Transverse colon (tissue), 1 donor: ENCODE data around the gene ADD3.
"Not testable (repeated sequence)": the region's sequence is repeated elsewhere in the genome, so short reads cannot be mapped to it uniquely, and the experiment has no call there.

ENCODE experiments used
- EP300 ChIP-seq: sonication (generic); formaldehyde crosslinking; IDR thresholded peaks from one replicate; pipeline ENCODE4 v1.6.1; 2017; ENCODE audit warnings: antibody characterized with exemption, low read depth
- POLR2A ChIP-seq: fragments of 450-650 bp; IDR thresholded peaks from one replicate; pipeline ENCODE4 v1.6.1; 2016; ENCODE audit warnings: antibody characterized with exemption, mild to moderate bottlenecking, moderate library complexity

DNA sequence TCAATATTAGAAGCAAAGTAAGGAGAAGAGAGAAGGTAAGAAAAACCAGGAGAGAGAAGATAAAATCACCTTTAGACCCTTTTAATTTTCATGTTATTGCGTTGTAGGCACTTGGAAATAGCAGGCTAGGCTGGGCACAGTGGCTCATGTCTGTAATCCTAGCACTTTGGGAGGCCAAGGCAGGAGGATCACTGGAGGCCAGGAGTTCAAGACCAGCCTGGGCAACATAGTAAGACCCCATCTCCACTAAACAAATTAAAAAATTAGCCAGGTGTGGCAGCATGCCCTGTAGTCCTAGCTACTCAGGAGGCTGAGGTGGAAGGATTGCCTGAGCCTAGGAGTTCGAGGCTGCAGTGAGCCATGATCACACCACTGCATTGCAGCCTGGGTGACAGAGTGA is 106.9 kb downstream of the ADD3 start:
- TF ChIP-seq EP300, POLR2A: not testable (repeated sequence)
